HG03457 (cell line): Measurements from ENCODE around the gene CTDSPL.

Source experiments
- ATAC-seq: cut with Tn5 transposase; IDR thresholded peaks from one replicate; pipeline ENCODE4 v1.9.1; 2021; ENCODE audit warnings: moderate number of reproducible peaks; ENCODE audit not compliant: unreplicated experiment

The CTDSPL gene

DNA sequence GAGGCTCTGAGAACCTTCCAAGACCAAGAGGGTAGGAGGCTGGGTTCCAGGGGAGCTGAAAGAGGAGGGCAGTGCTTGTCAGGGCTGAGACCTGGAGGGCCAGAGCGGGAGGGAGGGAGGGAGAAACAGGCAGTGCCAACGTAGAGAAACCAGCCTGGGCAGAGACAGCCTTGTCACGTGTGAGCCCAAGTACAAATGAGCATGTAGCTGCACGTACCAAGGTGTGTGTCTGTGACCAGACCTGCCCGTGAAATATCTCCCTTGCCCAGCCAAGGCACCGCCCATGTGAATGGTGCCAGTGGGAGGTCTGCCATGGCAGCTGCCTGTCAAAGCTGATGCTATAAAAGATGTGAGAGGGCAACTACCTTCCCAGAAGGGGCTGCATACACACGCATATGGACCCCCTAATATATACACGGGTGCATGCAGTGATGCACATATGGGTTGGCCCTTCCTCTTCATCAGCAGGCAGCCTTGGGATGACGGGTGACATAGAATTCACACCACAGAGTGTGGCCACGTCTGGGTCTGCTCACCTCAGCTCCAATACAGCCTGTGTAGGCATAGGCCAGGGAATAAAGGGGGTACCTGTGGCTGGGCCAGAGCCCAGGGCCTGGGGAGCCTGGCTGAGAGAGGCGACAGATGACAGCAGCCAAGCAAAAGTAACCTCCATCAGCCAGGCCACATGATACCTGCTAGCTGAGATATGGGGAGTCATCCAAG is 7.8 kb upstream of the CTDSPL start:
- no peak for ATAC-seq

DNA sequence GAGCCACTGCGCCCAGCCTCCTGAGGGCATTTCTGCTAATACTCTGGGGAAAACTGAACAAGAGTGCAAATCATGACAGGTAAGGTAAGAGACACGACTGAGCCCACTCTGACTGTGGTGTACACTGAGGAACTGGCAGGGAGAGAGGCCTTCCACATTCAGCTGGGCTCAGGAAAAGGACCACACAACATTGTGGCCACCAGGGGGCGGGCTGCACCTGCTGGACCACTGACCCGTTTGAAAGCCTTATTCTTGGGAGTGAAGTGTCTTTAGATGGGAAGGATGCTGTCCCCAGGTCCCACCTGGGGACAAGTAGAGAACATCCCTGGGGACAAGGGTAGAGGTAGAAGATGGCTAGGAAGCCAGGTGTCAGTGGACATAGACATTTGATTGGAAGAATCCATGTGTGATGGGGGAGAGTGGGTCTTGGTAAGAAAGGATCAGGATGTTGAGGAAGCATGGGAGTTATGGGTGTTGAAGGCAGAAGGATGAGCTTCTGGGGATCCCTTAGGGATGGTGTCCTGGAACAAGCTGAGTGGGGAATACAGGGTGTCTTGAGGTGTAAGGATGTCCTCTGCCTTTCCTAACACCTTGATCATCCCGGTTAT is 6.2 kb upstream of the CTDSPL start:
- no peak for ATAC-seq

DNA sequence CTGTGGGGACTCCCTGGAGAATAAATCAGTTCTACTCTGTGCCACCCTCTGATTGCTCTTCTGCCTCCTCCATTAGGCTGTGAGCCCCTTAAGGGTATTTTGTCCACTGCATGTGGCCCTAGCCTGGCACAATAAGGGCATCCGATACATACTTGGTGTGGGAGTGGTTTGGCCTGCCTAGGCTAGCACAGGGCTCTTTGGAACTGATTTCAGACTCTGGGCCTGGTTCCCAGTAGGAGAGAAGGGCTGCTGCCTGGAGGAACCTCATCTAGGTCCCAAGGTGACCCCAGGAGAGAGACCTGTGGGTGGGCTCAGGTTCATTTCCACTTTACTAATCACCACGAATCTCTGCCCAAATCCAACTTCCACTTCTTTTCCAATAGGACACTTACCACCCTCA is 5.3 kb upstream of the CTDSPL start:
- ATAC-seq, result no peak

DNA sequence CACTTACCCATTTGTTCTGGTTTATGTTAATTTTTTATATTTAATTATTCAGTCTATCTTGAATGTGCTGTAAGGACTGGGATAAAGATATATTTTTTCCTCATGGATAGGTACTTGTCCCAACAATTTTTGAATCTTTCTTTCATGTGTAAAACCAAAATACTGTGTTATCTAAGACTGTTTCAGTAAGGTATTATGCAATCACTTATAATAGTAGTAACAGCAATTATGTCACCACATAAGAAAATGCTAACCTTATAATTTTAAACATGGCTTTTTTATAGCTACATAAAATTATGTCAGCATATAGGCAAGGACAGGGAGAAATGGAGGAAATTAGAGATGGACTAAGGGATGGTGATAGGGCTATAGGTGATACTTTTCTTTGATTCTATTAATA is 2.9 kb upstream of the CTDSPL start:
- no peak for ATAC-seq

DNA sequence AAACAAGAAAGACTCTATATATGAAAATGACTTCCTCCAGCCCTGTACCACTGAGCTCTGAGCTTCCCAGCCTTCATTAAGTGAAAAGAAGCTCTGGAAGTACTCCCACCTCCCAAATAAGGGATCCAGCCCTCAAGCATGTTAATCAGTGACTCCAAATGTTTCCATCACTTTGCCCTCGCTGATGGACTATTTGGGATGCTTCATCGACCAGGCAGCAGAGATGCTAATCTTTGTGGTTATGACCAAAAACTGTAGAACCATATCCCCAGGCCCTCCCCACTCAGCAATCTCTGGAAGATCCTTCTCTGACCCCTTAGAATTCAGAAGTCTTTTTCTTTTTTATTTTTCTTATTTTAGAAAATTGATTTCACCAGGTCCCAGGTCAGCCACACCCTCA is 2.3 kb upstream of the CTDSPL start:
- no peak for ATAC-seq

DNA sequence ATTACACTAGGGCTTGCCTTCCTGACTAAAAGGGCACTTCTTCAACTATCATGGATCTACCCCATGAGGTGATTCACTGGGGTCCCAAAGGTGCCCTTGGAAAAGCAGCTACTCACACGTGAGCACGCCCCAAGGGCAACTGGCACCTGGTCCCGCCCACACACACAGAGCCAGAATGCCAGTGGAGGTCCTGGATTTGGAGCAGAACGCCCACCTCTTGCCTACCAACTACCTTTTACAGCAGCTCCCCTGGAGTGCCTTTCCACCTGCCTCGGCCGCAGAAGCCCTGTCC is 1.8 kb upstream of the CTDSPL start:
- ATAC-seq, result no peak

DNA sequence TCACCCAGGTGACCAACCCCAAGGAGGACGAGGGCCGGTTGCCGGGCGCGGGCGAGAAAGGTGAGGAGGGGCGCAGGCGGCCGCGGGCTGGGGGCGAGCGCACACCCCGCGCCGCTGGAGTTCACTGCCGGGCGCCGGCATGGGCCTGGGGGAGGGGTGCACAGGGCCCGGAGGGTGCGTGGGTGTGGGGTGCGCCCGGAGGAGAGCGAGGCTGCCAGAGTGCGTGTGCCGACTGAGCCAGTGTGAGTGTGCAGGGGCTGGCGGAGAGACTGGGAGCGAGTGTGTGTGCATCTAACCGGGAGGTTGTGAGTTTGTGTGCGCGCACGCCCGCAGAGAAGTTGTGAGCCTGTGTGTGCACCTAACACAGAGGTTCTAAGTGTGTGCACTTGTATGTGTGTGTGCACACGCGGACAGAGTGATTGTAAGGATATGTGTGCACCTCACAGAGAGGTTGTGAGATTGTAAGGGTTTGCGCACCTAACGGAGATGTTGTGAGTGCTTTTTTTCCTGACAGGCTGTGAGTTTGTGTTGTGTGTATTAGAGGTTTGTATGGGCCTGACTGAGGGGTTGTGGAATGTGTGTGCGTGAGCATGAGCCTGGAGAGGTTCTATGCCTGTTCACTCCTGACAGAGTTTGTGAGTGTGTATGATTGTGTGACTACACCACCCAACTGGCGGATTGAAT is 681 bp downstream of the CTDSPL start:
- ATAC-seq, result no peak

DNA sequence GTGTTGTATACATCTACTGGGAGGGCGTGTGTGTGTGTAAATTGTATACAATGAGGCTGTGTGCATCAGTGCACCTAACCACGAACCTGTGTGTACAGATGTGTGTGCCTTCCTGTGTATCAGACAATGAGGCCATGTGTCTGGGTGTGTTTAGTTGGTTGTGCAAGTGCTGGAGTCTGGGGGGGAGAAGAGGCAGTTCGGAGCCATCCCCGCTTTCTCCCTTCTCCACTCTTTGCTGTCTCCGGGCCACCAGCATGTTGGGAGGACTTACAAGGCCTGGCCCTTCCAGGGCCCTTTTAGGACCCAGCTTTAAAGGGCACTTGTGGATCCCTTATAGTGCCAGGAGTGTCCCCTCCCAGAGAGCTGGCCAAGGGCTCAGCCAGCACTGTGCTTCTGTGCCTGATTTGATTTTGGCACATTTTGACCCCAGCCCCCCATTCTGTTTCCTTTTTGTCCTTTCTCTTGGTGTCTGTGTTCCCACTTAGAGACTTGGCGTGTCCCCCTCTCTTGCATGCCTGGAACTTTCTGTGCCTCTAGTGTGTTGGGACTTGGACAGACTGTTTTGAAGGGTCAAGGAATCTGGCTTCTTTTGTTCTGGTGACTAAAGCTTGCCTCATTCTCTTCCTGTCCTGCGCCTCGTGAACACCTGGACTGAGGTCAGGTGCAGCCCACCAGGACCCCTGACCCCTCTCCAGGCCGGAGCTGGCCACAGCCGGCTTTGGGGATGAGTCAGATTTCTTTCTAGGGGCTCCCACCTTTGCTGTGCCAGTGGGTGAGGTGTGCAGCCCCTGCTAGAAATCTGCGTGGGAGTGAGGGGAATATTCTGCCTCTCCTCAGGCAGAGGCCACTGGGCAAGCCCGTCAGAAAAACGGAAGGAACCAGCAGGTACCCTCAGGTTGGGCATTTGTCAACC is 1.5 kb downstream of the CTDSPL start:
- ATAC-seq, result no peak

DNA sequence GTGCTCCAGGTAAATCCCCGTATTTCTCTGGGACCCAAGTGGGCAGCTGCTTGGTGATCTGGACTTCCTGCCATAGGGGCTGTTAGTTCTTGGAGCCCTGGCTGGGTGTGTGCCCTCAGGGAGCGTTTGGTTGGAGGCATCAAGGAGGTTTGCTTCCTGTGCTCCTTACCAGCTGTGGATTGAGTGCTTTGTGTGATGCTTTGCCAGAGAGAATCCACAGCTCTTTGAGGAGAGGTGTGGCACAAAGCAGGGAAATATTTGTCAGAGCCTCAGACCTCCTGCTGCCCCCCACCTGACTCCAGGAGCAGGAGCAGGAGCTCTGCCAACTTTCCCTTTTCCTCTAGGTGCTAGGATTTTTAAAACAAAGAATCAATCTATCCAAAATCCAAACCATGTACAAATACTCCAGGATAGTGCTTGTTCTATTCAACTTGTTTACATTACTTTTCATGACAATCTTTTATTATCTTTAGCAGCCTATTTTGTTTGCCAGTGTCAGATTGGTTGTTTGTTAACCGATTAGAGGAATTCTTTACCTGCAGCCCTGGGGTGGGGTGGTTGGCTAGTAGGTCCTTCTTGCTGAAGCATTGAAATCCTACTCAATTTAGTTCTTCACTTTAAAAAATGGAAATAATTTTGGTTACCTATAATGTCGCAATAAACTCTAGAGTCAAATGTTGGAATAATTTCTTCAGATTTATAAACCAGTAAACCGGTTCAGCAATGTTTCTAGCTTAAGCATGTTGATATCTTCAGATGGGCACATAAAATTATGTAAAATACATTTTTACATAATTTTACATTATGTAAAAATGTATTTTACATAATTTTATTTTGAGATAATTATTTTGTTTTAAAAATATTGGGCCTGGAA is 2.5 kb downstream of the CTDSPL start:
- ATAC-seq, result no peak

DNA sequence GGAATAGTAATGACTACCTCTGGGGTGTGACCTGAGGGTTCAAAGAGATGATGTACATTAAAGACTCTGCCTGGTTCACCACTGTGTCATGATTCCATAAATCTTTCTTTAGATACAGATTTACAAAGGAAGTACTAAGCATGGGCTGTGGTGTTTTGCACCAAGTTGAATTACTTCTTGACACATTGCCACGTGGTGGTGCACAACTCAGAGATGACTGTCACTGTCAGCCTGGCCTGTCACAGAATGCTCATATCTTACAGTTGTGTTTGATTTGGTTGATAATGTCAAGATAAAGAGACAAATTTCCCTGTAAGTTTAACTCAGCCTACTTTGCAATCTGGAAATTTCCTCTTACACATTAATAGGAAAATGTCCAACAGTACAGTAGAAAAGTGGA is 3.2 kb downstream of the CTDSPL start:
- ATAC-seq, result no peak

DNA sequence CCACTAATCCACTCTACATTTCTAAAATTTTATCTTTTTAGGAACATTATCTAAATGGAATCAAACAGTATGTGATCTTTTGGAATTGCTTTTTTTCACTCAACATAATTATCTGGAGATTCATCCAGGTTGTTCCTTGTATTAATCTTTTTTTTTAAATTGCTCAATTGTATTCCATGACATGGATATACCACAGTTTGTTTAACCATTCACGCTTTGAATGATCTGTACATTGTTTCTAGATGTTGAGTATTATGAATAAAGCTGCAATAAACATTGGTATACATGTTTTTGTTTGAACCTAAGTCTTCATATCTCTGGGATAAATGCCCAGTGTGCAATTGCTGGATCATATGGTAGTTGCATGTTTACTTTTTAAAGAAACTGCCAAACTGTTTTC is 5.5 kb downstream of the CTDSPL start:
- no peak for ATAC-seq

DNA sequence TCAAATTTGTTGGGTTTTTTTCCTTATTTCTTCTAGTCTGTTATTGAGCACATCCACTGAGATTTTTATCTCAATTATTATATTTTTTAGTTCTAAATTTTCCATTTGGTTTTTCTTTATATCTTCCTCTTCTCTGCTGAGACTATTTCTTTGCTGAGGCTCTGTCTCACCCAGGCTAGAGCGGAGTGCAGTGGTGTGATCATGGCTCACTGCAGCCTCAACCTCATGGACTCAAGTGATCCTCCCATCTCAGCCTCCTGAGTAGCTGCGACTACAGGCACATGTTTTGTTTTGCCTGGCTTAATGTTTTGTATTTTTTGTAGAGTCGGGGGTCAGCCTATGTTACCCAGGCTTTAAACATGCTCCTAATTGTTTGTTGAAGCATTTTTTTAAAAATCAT is 10.2 kb downstream of the CTDSPL start:
- ATAC-seq, result no peak

DNA sequence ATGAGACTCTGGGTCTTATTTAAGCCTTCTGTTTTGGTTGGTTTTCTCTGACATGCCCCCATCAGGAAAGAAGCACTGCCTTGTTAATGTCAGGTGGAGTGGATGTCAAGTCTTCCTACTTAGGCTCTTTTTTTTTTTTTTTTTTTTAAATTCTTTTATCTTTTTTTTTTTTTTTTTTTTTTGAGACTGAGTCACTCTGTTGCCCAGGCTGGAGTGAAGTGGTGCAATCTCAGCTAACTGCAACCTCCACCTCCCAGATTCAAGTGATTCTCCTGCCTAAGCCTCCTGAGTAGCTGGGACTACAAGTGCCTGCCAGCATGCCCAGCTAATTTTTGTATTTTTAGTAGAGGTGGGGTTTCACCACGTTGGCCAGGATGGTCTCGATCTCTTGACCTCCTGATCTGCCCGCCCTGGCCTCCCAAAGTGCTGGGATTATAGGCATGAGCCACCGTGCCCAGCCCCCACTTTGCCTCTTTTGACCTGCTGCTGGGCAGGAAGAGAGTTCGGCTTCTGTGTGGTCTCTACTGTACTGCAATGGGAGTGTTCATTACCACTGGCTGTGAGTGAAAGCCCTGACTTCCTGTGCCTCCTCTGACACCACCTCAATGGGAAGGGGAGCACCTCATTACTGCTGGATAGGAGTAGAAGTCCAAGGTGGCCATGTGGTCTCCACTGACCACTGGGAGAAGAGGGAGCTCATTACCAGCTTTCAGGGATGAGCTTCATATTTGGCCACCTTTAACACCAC is 10.9 kb downstream of the CTDSPL start:
- ATAC-seq, result no peak

DNA sequence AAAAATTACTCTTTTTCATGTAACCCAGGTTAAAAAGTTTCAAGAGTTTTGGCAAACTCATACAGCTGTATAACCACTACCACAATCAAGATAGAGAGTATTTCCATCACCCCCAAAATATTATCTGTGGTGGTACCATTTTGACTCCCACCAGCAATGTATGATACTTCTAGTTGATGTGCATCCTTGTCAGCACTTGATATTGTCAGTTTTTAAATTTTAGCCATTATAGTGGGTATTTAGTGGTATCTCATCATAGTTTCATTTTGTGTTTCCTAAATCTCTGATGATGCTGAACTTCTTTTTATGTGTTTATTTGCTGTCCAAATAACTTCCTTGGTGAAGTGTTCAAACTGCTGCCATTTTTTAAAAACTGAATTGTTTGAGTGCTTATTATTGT is 14.6 kb downstream of the CTDSPL start:
- ATAC-seq, result no peak

DNA sequence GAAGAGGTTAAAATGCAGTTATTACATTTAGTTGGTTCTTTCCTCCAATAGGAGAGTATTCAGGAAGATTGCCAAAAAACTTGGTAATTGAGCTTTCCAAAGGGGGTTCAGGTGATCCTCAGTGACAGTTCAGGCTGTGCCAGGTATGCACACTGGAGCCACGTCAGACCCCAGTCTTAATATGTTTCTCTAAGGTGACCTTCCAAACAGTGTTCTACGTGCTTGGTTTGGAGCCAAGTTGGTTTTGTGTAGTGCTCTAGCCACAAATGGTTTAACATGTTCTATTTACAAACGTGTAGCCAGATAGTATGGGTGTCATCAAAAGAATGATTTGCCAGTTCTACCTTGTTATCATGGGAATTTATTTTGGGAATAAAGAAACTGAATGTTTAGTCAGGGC is 21.0 kb downstream of the CTDSPL start:
- no peak for ATAC-seq

DNA sequence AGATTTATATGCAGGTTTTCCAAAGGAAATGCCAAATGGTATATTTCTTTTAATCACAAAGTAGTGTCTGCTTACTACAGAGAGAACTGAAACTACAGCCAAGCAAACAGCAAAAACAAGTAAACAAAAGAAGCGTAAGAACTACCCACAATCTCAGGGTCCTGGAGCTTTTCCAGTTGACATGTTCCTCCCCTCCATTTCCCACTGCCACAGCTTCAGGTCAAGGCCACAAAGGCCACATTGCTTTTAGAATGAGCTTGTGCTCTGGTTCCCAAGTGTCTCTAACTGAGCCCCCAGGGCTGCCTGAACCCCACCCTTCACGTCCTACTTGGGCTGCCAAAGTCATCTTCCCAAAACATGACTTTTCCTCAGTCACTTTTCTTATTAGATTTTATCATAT is 24.1 kb downstream of the CTDSPL start:
- no peak for ATAC-seq

DNA sequence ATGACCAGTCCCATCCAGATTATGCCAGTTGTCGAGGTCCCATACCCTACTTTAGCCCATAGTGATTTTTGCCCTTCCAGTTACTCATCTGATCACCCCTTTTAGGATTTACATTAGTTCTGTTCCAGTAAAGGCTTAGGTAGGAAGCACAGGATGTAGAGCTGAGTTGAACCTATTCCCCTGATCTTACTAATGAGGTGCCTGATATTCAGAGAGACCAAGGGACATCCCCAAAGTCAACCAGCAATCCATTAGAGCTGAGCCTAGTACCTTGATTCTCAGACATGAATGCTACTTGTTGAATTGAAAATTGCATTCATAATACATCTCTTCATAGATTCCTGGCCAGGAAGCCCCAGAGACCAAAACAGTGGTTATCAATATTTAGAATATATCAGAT is 24.7 kb downstream of the CTDSPL start:
- no peak for ATAC-seq

DNA sequence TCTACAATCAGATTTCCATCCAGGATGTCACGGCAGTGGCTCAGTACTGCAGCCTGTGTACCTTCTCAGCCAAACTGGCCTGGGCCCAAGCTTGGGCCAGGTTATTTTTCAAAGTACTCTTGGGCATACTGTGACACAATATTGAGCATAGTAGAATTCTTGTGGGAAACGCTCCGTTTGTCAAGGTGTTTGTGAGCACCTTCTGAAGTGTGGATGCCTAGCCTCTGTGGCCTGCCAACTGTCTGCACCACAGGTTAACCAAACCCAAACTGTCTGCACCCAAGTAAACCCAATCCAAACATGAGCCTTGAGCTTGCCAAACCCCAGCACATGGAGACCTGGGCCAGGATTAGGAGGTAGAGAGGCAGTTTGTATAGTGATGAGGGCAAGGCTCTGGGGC is 25.4 kb downstream of the CTDSPL start:
- ATAC-seq, result no peak

DNA sequence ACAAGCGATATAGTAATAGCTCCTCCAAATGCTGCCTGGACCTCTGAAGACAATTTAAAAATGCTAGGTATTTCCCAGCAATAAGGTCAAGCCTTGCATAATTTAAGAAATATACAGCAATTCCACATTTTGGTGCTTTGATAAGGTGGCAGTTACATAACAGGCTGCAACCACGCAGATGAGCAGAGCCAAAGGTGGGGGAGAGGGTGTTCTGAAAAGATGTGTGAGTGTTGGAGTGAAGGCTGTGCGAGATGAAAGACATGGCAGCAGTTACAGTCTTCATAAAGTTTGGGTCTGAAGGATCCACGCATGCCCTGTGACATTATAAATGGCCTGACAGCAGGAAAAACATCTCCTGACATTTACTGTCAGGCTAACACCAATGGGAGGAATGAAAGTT is 26.1 kb downstream of the CTDSPL start:
- no peak for ATAC-seq

DNA sequence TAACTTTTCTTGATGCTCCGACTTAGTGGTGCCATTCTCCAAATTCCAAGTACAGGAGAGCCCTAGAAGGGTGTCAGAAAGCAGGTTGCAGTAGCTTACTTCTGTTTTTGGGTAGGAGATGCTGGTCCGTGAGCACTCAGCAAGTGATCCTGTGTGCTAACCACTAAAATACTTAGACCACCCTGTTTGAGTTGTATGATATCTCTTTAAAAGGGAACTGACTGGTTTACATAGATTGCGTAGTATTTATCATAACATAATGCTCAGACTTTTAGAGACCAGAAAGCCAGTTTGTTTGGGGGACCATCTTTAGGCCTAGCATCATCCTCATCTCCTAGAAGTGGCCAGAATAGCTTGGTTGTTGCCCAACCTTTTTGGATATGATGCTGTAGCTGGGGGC is 26.7 kb downstream of the CTDSPL start:
- ATAC-seq, result no peak
